Medulla oblongata (tissue), 1 donor: ENCODE measurements around the gene GABRG3.

Source experiments
- DNase-seq: peaks from one replicate; pipeline ENCODE4 v3.0.0-alpha.2; 2015; ENCODE audit errors: extremely low spot score

The GABRG3 gene

DNA sequence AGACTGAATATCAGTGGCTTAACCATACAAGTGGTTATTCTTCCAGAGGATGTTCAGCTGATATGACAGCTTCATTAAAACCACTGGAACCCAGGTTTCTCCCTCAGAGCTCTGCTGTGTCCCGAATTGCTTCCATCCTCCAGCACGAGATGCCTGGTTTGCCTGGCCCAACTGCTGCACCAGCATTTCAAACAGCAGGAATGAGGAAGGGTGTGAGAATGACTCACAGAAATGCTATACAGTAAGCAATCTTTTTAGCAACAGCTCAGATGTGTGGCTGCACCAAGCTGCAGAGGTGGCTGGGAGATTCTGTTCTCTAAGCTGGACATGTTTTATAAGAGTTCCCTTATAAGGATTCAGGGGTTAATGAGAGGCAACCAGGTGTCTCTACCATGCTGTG lies 271.0 kb downstream of the GABRG3 start:
- DNase-seq = no peak

GRCh38 chr15:27244047-27244446 lies 273.1 kb downstream of the GABRG3 start:
- DNase-seq = no peak

DNA sequence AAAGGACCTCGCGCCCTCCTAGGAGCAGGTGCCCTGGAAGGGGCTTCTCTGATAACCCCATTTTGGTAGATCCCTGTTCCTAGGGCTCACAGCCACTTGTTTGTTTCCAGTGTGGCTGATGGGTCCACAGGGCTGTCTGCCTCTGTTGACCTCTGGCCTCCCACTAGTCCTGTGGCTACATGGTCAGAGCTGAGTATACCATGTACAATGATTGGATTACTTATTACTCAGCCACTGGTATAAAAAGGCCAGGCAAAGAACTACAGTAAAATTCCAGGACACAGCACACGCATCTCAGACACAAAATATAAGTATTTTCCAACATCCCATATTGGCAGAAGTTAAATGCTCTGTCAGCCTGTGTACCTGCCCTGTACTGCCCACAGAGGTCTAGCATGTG lies 277.3 kb downstream of the GABRG3 start:
- DNase-seq = no peak

- DNase-seq = no peak
Measured at GRCh38 chr15:27249046-27249759, 278.2 kb downstream of the GABRG3 start.

DNA sequence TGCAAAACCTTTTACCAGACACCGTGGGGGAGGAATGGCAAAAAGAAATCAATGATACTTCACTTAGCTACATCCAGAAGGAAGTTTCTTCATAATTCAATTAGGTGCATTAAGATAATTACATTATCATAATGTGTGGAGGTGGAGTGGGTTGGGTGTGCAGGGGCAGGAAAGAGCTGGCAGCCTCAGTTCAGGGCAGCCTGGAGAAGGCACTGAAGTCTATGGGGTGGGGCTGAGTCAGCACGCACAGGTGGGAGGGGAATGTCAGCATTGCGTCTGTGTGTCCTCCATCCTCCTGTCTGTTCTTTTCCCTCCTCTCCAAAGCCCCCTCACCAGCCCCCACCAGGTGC lies 278.8 kb downstream of the GABRG3 start:
- DNase-seq = no peak

- no peak for DNase-seq
Measured at GRCh38 chr15:27250223-27250622, 279.2 kb downstream of the GABRG3 start.

GRCh38 chr15:27254055-27254454 lies 283.1 kb downstream of the GABRG3 start:
- DNase-seq = no peak

GRCh38 chr15:27254801-27255200 lies 283.8 kb downstream of the GABRG3 start:
- DNase-seq = no peak

DNA sequence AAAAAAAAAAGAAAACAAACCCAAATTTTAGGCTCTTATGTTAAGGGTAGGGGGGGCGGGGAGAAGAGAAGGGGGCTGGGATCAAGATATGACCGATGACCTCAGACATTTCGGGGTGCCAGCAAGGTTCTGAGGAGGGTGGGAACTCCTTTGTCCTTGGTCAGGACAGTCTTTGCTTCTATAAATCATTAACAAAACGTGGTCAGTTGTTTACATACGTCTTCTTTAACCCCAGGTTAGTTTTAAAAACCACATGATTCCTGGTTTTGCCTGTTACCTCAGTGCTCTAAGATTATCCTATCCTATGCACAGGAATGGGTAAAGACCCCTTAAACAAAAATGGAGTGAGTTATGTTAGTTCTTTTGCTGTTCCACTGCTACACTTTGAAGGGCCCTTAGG lies 285.5 kb downstream of the GABRG3 start:
- no peak for DNase-seq

GRCh38 chr15:27258287-27258686 lies 287.3 kb downstream of the GABRG3 start:
- no peak for DNase-seq

- DNase-seq = no peak
Measured at GRCh38 chr15:27260523-27260922, 289.5 kb downstream of the GABRG3 start.

DNA sequence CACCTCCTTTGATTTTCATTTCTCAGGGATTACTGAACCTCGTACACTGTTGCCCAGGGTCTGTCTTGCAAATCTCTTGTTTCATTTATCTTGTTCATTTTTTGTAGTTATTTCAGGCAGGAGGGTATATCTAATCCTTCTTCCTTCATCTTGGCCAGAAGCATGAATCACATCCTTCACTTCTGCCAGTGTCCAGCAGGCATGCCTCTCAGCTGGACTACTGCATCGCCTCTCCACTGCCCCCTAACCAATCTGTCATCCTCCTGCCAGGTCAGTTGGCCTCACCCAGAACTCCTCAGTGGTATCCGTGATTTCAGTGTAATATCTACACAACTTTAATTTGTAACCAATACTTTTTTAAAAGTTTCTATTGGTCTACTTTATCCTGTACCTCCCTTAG lies 297.9 kb downstream of the GABRG3 start:
- DNase-seq = no peak

- no peak for DNase-seq
Measured at GRCh38 chr15:27271258-27271657, 300.3 kb downstream of the GABRG3 start.

GRCh38 chr15:27272427-27272826 lies 301.4 kb downstream of the GABRG3 start:
- DNase-seq = no peak

DNA sequence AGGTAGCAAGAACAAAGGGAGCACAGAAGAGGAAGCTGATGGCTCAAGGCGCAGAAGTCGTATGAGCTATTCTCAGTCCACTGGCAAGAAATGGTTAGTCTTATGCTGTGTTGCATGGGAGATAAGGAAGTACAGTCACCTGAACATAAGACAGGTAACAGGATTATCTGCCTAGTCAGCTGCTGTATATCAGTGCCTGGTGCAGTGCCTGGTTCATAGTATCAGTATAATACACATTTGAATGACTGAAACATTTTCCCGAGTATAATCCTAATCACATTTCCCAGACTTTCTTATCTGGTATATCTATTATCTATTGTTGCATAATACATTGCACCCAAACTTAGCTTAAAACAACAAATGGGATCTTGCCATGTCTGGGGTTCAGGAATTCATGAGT lies 302.5 kb downstream of the GABRG3 start:
- DNase-seq = no peak

DNA sequence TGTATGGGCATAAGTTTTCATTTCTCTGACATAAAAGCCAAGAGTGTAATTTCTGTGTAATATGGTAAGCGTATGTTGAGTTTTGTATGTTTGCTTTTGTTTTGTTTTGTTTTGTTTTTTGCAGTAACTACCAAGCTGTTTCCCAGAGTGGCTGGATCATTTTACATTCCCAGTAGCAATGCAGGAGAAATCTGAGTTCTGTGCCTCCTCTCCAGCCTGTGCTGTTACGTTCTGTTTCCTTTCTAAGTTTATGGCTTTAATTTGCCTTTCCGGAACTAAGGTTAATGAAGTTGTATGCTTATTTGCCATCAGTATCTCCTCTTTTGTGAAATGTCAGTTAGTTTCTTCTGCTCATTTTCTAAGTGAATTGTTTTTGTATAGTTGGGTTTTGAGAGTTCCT lies 307.8 kb downstream of the GABRG3 start:
- DNase-seq = no peak

- DNase-seq = no peak
Measured at GRCh38 chr15:27292641-27293040, 321.7 kb downstream of the GABRG3 start.

- DNase-seq = no peak
Measured at GRCh38 chr15:27293607-27294006, 322.6 kb downstream of the GABRG3 start.

- no peak for DNase-seq
Measured at GRCh38 chr15:27317736-27318135, 346.8 kb downstream of the GABRG3 start.

- DNase-seq = no peak
Measured at GRCh38 chr15:27323801-27324200, 352.8 kb downstream of the GABRG3 start.

GRCh38 chr15:27324886-27325615 lies 354.1 kb downstream of the GABRG3 start:
- no peak for DNase-seq

DNA sequence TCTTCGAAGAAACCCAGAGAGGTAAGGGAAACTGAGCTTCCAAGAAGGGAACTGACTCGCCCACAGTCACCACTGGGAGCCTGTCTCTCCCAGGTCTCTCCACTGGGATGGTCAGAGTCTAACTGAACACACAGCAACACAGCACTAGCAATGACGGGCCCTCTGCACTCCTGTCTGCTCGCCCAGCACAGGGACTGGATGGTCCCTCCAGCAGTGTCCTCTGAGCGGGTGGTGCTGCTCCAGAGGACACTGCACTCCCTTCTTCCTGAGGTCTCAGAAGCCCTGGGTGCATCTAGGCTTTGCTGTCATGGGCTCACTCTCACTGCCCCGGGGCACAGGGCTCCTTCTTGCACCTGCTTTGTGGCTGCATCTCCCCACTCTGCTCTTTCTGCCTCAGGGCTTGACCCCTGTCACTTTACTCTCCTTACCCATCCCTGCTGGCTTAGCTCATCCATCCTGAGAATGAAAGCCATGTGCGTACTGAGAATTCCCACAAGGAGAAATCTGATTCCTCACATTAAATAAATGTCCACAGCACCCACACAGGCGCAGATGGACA lies 356.6 kb downstream of the GABRG3 start:
- no peak for DNase-seq

DNA sequence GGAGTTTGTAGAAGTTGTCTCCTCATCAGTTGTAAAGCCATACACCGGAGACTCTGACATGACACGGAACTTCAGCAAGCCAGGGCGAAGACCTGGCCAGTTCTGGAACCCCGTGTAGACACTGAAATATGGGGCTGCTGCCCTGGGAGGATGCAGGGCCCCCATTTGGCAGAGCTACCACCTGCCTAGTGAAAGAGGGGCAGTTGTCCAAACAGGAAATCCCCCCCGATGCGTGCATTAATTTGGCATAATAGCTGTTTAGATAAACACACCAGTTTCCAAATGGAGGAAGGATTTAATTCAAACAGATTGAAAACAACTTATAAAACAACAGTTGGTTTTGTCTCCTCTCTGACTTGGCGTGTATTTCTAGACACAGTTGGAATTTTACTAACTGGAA lies 357.2 kb downstream of the GABRG3 start:
- no peak for DNase-seq
